Umbilical cord (tissue), 2 donors: ENCODE data around the gene RBFOX2. TPM values are rescaled to one million over a fixed set of nuclear protein-coding genes. Genes with fewer than 3 reads are reported as not detected.
"Not testable (repeated sequence)": the region's sequence is repeated elsewhere in the genome, so short reads cannot be mapped to it uniquely, and the experiment has no call there.

Experiments used
- DNase-seq: peaks from one replicate; pipeline ENCODE4 v3.0.0-alpha.2; 2015; ENCODE audit warnings: low spot score
- total RNA-seq: library from RNA; depleted of rRNA; stranded (reverse); fragments of >200 nt; gene quantifications from one replicate; pipeline ENCODE4 v1.2.3, GENCODE V29; 2014; ENCODE audit warnings: low replicate concordance; ENCODE audit not compliant: insufficient read depth

RBFOX2 gene
- 203 TPM for total RNA-seq

- DNase-seq: peak; percentile 98
Observed at GRCh38 chr22:36028646-36029405, at the start of gene RBFOX2. TSS of gene RBFOX2 (minus strand) at chr22:36028824. CDS start at chr22:36028425, 399 bp downstream.

DNA sequence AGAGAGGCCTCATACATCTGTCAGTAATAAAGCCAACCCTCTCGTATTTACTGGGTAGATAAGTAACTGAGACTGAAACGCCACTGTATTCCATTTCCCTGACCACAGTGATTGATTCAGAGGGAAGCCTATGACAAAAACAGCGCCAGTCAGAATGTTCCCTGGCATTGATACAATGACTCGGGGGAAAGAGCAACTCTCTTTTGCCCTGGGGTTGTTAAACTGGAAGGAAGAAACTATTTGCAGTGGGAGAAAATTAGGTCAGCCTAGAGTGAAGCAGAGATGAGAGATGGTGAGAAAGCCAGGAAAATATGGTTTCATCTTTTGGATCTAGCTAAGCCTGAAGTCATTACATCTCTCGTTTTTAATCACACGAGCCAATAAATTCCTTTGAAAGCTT, 48.6 kb upstream of the RBFOX2 start:
- peak; percentile 52 for DNase-seq

- DNase-seq: no peak
Observed at GRCh38 chr22:36075724-36076123, 47.1 kb upstream of the RBFOX2 start.

DNA sequence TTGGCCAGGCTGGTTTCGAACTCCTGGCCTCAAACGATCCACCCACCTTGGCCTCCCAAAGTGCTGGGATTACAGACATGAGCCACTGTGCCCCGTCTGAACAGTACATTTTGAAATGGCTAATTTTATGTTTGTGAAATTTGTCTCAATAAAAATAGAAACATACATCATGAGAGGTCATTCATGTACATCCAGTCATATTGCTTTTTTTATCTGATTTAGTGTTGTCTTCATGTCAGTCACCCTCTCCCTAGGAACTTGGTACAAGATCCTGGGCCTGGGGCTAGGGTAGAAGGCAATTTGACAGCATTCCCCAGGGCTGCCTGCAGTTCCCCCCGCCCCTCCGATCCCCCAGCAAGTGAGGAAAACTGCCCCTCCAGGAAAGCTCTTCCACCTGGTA, 46.6 kb upstream of the RBFOX2 start:
- DNase-seq: no peak

DNA sequence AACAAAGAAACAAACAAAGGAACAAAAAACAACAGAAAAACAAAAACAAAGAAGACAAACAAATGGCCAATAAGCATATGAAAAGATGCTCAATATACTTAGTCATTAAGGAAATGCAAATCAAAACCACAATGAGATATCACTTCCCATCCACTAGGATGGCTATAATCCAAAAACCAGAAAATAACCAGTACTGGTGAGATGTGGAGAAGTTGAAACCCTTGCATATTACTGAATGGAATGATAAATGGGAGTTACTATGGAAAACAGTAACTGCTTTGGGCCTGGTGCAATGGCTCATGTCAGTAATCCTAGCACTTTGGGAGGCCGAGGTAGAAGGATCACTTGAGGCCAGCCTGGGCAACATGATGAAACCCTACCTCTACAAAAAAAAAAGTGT, 44.9 kb upstream of the RBFOX2 start:
- DNase-seq: no peak

DNA sequence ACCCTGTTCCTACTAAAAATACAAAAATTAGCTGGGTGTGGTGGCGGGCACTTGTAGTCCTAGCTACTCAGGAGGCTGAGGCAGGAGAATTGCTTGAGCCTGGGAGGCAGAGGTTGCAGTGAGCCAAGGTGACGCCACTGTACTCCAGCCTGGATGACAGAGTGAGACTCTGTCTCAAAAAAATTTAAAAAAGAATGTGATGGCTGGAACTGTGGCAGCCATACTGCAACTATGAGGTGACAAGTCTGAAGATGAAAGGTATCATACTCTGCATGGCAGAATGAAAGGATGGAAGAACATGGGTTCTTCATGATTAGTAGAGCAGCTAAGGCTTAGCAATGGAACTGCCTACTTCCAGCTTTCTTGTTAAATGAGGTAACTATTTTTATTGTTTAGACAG, 42.0 kb upstream of the RBFOX2 start:
- DNase-seq: not testable (repeated sequence)

- no peak for DNase-seq
Observed at GRCh38 chr22:36069368-36069767, 40.7 kb upstream of the RBFOX2 start.

DNA sequence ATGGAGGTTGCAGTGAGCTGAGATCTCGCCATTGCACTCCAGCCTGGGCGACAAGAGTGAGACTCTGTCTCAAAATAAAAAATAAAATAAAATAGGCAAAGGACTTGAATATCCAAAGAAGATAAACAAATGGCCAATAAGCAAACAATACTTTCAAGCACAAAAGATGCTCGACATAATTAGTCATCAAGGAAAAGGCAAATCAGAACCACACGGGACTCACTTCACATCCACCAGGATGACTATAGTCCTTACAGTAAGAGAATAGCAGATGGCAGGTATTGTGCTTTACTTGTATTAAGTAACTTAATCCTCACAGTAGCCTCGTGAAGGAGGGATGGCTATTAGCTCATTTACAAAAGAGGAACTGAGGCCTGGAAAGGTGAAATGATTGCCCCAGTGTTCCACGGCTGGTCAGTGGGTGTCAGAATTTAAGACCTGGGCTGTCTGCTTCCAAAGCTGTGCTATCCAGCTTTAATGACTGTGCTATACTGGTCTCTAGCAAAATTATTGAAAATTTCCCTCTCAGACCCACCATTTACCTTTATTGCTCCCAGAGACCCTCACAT, 40.2 kb upstream of the RBFOX2 start:
- no peak for DNase-seq

- DNase-seq: peak; percentile 35
Observed at GRCh38 chr22:36067235-36067558, 38.6 kb upstream of the RBFOX2 start.

- DNase-seq: peak; percentile 97
Observed at GRCh38 chr22:36065775-36066544, 37.3 kb upstream of the RBFOX2 start.

- no peak for DNase-seq
Observed at GRCh38 chr22:36065462-36065774, 36.8 kb upstream of the RBFOX2 start.

DNA sequence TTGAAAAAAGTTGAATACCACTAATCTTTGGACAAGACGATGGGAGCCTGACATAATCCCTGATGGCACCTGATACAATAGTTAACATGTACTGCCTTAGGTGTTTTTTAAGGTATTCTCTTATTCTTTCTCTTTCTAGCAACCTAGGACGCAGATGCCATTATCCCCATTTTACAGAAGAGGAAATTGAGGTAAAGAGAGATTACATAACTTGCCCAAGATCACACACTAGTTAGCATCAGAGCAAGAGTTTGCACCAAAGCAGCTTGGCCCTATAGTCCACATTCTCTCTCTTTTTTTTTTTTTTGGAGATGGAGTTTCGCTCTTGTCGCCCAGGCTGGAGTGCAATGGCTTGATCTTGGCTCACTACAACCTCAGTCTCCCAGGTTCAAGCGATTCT, 35.7 kb upstream of the RBFOX2 start:
- DNase-seq: no peak

- no peak for DNase-seq
Observed at GRCh38 chr22:36056980-36057379, 28.4 kb upstream of the RBFOX2 start.

DNA sequence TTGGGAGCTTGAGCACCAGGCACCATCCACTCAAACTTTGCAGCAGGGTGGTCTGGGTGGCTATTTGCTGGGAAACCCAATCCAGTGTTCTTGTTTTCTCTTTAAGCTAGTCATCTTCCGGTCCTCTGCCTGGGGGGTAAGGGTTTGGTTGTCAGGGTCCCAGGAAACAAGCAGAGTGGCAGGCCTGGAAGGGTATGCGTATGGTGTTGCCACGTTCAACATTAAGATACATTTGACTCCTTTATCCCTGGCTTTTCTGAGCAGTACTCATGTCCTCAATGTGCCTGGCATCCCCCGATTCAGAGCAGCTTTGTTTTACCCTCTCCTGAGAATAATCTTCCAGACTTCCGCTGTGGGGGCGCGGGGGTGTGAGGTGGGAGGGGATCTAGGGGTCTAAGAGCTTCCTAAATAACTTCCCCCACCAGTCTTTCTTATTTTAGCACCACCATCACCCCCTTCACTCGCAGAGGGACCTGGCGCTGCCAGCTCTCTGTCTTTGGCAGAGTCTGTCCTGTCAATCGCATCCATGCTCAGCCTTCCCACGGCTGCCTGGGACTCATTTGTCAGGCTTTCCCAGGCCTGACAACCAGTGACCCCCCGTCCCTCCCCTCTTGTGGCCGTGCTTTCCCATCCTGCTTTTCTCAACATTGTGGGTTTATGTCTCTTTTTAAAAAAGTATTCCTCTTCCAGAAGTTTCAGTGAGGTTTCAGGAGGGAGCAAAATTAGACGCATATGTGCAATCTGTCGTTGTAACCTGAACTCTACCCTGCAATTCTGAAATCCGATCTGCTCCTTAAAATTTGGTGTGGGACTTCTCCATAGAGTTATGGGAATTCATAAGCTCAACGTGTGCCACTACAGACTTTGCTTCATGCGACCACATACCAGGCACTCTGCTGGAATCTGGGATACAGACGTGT, 27.0 kb upstream of the RBFOX2 start:
- DNase-seq: no peak

GRCh38 chr22:36054446-36054845, 25.8 kb upstream of the RBFOX2 start:
- not testable (repeated sequence) for DNase-seq

- no peak for DNase-seq
Observed at GRCh38 chr22:36053242-36054147, 24.9 kb upstream of the RBFOX2 start.

- peak; percentile 40 for DNase-seq
Observed at GRCh38 chr22:36052505-36052941, 23.9 kb upstream of the RBFOX2 start.

DNA sequence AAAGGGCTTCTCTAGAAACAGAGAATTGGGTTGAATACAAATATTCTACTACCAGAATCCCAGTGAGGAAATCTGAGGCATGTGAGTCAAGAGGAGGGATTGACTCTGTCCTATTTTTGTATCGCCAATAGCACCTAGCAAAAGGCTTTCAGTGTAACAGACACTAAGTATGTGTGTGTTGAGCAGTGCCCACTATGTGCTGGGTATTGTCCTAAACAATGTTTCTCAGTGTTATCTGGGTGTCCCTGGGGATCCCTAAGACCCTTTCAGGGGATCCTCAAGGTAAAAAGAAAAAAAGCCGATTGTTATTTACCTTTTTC, 21.0 kb upstream of the RBFOX2 start:
- DNase-seq: no peak

- no peak for DNase-seq
Observed at GRCh38 chr22:36048911-36049677, 20.5 kb upstream of the RBFOX2 start.

DNA sequence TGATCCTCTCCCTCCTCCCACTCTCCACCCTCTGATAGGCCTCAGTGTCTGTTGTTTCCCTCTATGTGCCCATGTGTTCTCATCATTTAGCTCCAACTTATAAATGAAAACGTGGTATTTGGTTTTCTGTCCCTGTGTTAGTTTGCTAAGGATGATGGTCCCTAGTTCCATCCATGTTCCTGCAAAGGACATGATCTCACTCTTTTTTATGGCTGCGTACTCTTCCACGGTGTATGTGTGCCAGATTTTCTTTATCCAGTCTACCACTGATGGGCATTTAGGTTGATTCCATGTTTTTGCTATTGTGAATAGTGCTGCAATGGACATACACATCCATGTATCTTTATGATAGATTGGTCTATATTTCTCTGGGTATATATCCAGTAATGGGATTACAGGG, 15.9 kb upstream of the RBFOX2 start:
- not testable (repeated sequence) for DNase-seq
